ENCODE results near the gene FAM98B.

DNA sequence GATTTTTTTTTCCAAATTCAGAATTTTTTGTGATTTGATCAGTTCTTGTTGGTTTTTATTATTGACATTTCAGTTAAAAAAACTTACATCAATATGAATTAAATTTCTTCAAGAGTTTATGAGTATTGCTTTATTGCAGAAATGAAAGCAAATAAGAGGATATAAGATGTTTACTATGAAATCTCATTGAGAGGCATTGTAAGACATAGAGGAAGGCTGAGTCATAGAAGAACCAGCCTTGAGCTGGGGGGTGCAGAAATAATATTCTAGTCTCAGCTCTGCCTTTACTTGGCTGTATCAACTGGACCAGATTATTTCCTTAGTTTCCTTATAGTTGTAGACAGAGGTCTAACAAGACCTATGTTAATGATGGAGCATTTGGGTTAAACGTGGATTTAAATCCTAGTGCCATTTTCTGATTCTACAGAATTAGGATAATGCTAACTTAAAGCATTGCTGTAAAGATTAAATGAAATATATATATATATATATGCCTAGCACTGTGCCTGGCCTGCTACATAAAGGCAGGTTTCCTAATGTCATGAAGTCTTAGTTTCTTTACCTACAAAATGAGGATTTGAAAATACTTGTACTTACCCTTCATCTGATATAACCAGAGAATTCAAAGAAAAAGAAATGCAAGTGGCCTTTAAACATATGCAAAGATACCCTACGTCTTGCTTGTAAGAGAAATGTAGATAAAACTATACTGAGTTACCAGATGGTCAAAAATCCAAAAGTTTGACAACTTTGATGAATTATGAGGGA is 7.3 kb downstream of the FAM98B start:
- TF ChIP-seq, protein P1, sequence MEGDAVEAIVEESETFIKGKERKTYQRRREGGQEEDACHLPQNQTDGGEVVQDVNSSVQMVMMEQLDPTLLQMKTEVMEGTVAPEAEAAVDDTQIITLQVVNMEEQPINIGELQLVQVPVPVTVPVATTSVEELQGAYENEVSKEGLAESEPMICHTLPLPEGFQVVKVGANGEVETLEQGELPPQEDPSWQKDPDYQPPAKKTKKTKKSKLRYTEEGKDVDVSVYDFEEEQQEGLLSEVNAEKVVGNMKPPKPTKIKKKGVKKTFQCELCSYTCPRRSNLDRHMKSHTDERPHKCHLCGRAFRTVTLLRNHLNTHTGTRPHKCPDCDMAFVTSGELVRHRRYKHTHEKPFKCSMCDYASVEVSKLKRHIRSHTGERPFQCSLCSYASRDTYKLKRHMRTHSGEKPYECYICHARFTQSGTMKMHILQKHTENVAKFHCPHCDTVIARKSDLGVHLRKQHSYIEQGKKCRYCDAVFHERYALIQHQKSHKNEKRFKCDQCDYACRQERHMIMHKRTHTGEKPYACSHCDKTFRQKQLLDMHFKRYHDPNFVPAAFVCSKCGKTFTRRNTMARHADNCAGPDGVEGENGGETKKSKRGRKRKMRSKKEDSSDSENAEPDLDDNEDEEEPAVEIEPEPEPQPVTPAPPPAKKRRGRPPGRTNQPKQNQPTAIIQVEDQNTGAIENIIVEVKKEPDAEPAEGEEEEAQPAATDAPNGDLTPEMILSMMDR (IDR thresholded peaks at IDR 0.05; ENCODE audit: low read length): no peak
- TF ChIP-seq EZH2 (optimal IDR thresholded peaks at IDR 0.05; ENCODE audit: low read depth, low read length): no peak
- no peak for TF ChIP-seq EZH2phosphoT487 (IDR thresholded peaks at IDR 0.05; ENCODE audit: low read length)

Measured in MM.1S (cell line).